ENCODE data around the gene BAD.
"Not testable (repeated sequence)": the region's sequence is repeated elsewhere in the genome, so short reads cannot be mapped to it uniquely, and the experiment has no call there.

BAD gene

GRCh38 chr11:64256300-64256699, 28.2 kb downstream of the BAD start:
- DNase-seq (ENCODE audit: low read depth) = no peak

DNA sequence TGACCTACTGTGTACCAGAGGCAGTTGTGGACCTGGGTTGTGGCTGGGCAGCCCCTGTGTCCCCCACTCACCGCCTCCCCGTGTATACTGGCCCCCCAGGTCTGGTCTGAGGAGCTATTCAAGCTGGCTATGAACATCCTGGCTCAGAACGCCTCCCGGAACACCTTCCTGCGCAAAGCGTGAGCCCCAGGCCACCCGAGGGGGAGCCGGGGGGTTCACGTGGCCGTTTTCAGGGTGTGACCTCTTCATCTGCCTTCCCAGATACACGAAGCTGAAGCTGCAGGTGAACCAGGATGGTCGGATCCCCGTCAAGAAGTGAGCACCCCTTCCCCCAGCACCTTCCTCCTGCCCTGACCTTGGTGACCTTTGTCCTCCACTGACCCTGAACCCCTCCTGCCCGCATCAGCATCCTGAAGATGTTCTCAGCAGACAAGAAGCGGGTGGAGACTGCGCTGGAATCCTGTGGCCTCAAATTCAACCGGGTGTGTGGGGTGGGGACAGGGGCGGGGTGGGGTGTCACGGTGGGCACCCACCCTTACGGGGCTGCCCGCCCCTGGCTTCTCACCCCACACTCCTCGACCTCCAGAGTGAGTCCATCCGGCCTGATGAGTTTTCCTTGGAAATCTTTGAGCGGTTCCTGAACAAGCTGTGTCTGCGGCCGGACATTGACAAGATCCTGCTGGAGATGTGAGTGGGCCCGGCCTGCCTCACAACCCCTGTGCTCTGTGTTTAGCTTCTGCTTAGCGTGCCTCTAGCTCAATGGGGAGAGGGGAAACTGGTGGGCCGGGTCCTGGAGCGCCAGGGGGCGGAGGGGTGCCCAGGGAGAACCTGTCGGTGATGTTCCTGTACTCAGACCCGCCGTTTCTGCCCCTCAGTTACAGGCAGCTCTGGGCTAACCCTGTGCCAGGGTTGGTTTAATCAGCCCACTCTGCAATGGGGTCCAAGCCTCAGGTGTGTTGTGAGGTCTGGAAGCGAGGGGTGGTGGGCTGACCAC, 29.0 kb downstream of the BAD start:
- no peak for DNase-seq (ENCODE audit: low read depth)

DNA sequence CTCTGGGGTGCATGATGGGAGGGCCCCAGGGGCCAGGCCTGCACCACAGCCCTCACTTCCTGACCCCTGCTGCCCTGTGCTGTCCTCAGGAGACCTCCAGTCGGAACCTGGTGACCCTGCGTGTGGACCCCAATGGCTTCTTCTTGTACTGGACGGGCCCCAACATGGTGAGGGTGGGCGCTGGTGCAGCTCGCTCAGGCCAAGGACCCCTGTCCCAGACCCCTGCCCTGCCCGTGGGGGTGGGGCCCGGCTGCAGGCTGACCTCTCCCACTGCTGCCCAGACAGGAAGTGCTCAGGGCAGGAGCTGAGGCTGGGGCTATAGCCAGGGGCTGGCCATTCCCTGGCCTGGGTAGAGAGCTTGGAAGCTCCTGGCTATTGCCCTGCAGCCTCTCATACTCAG, 30.1 kb downstream of the BAD start:
- DNase-seq (ENCODE audit: low read depth) = no peak

- peak; percentile 52 for DNase-seq (ENCODE audit: low read depth)
Observed at GRCh38 chr11:64253481-64253880, 31.0 kb downstream of the BAD start.

- no peak for DNase-seq (ENCODE audit: low read depth)
Observed at GRCh38 chr11:64253043-64253442, 31.4 kb downstream of the BAD start.

- DNase-seq (ENCODE audit: low read depth) = peak; percentile 65
Observed at GRCh38 chr11:64252003-64252872, 32.2 kb downstream of the BAD start.

DNA sequence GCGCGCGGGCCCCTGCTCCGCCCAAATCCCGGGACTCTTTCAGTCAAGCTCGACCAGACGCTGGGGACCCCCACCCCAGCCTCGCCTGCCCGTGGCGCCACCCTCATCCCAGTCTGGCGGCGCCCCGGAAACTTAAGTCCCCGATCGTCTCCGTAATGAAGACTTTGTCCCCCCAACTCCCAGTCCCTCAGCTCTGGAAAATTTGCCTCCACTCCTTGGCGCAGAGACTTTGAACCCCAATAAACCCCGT, 32.8 kb downstream of the BAD start:
- no peak for DNase-seq (ENCODE audit: low read depth)

GRCh38 chr11:64251016-64251752, 33.3 kb downstream of the BAD start, which contains the start of gene PLCB3:
PLCB3 (plus strand) TSS chr11:64251530; CDS start chr11:64251650, 120 bp downstream.
- DNase-seq (ENCODE audit: low read depth) = peak; percentile 59

GRCh38 chr11:64250415-64251015, 34.0 kb downstream of the BAD start:
- DNase-seq (ENCODE audit: low read depth) = no peak

DNA sequence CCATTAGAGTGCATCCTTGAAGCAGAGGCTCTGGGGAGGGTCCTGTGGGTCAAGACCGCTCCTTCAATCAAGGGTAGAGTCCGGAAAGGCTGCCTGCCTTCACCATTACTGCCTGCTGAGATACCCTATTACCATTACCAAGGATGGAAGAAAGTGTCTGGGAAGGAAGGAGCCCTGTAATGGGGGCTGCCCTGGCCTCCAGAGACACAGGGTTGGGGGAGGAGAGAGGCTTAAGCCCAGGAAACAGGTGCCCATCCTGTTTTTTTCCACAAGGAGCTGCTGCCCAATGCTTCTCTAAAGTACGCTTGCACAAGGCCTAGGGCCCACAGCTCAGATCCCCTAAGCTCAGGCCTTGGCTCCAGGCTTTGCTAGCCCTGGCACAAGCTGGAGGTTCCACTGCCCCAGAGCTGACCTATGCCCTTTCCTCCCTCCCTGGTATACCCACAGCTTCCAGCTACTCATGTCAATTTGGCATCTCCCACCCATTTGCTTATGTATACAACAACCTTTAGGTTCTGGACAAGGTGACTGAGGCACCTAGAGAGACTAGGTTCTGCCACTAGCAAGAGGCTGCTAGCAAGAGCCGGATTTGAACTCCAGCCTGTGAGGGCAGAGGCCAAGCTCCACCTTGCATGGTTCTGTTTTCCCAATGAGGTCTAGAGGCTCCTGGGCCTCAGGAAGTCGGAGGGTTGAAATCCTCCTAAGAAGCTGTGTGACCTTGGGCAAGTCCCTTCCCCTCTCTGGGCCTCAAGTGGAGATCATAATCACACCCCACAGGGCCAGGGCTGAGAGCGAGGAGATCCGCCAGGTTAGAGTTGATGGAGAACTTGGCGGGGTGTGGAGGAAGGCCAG, 34.7 kb downstream of the BAD start:
- DNase-seq (ENCODE audit: low read depth) = no peak

- no peak for DNase-seq (ENCODE audit: low read depth)
Observed at GRCh38 chr11:64249038-64249437, 35.4 kb downstream of the BAD start.

GRCh38 chr11:64248578-64248977, 35.9 kb downstream of the BAD start:
- DNase-seq (ENCODE audit: low read depth) = no peak

DNA sequence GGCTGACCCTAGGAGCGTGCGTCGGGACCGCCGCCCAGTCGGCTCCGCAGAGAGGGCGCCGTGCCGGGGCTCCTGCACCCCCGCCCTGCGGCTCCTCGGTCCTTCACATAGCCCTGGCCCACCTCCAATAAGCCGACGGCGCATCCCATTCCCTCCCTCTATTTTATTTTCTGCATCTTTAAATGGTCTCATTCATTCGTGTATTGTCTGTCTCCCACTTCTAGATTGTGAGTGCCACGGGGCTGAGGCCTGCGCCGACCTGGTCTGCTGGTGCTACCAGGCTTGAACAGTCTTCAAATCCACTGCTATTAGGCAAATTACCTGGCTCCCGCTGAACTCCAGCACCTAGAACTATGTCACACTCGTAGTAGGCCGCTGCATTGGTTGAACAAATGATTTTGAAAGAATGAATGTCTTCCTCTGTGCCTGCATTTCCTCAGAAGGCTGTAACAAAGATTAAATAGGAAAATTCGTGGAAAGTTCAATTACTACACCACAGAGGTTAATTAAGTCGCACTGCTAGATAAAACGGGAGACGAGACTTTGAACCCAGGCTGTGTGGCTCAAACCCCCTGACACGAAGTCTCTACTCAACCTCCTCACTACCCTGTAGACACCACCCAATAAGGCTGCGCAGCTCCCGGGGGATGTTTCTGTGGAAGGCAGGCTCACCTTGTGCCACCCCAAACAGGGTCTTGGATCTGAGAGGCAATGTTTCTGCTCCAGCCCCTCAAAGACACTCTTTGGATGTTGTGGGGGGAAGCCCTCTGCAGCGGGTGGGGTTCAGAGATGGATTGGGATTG, 36.5 kb downstream of the BAD start:
- no peak for DNase-seq (ENCODE audit: low read depth)

DNA sequence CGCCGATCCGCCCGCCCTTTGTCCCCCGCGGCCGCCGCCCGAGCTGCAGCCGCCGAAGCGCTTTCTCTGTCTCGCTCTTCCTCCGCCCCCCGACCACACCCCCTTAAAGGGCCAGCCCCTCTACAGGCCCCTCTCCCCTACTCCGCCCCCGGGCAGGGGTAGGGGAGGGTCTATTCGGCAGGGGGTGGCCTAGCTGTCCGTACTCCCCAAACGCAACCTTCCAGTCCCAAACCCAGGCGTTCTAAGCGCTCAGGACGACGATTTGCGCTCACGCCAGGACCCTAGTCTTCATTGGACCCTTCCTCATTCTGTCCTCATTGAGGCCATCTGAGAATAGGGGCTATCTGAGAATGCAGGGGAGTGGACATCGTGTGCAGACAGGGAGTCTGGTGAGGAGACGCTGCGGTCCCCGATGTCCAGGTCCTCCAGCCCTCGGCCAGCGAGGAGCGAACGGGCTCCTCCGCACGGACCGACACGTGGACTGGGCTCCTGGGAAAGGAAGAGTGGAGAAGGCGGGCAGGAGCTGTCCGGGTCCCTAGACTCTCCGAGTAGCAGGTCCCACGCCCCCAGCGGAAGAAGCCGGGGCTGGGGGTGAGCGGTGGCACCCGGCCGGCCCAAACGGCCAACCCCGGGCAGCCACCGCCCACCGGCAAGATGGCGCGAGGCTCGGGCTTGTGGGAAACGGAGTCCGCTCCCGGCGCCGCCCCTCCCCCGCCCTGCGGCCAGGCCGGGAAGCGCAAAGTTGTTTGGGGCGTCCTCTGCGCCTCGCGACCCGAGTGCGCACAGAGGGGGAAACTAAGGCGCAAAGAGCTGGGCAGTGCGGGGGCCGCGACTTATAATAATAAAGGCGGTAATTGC, 37.4 kb downstream of the BAD start, which contains the start of gene PPP1R14B:
Gene PPP1R14B (minus strand): TSS at position 73 of the 858 bp plus-strand sequence. CDS start 270 bp downstream, outside the sequence.
- peak; percentile 90 for DNase-seq (ENCODE audit: low read depth)

GRCh38 chr11:64246621-64246870, 37.9 kb downstream of the BAD start:
- DNase-seq (ENCODE audit: low read depth) = not testable (repeated sequence)

- peak; percentile 95 for DNase-seq (ENCODE audit: low read depth)
Observed at GRCh38 chr11:64245797-64246620, 38.5 kb downstream of the BAD start.

DNA sequence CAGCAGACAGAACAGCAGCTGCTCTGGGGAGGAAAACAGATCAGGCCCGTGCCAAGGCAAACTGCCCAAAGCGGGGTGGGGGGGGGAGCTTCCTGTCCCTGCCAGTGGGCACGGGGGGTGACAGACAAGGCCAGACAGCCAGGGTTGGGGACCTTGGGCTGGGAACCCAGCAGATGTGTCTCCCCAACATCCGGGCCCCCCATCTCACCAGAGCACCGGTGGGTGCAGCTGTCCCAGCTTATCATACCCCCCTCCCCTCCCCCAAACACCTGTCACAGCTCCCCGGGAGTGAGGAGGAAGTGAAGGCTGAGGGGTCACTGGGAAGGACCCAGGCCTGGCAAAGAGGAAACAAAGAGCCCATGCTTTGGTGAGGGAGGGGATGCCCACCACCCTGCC, 39.1 kb downstream of the BAD start:
- peak; percentile 44 for DNase-seq (ENCODE audit: low read depth)

DNA sequence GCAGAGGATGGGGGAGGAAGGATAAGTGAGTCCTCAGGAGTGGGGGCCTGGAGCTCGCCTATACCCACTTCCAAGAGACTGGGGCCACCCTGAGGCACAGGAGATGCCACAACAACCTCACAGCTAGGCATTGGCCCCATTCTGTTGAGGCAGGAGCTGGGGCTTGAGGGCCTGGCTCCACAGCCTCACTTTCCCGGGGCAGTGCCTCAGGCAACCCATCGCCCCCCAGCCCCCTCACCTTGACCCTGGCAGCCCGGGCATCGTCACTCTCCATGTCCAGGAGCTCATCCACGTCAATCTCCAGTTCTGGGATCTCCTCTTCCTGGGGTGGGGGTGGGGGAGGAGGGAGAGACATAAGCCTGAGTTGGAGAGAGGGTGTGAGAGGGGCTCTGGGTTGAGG, 39.5 kb downstream of the BAD start:
- no peak for DNase-seq (ENCODE audit: low read depth)

Data from EH (cell line).